Neural crest cell (in vitro differentiated cells): Measurements from ENCODE around the gene PTGDS. TPM values are rescaled to one million over a fixed set of nuclear protein-coding genes. Genes with fewer than 3 reads are reported as not detected.

Experiments used
- DNase-seq: peaks from one replicate; pipeline ENCODE4 v3.0.0; 2021; ENCODE audit warnings: low read depth, mixed read lengths, low spot score
- H3K27ac Mint-ChIP-seq: one replicate; pipeline ENCODE4 v1.8.0; 2021; ENCODE audit warnings: mild to moderate bottlenecking, mixed read lengths; ENCODE audit not compliant: unreplicated experiment
- H3K27me3 Mint-ChIP-seq: 2 replicates; pipeline ENCODE4 v1.8.0; 2021; ENCODE audit warnings: low read depth, mild to moderate bottlenecking, mixed read lengths
- H3K36me3 Mint-ChIP-seq: 2 replicates; pipeline ENCODE4 v1.8.0; 2021; ENCODE audit warnings: low read depth, mild to moderate bottlenecking, mixed read lengths
- H3K4me1 Mint-ChIP-seq: 2 replicates; pipeline ENCODE4 v1.8.0; 2021; ENCODE audit warnings: mixed read lengths
- H3K4me3 Mint-ChIP-seq: one replicate; pipeline ENCODE4 v1.8.0; 2021; ENCODE audit warnings: mild to moderate bottlenecking, mixed read lengths
- H3K9me3 Mint-ChIP-seq: 2 replicates; pipeline ENCODE4 v1.8.0; 2021; ENCODE audit warnings: mixed read lengths
- CTCF ChIP-seq: fragments of 200-600 bp; sonication (generic); conservative IDR thresholded peaks from 2 replicates; pipeline ENCODE4 v1.5.0; 2021; ENCODE audit warnings: antibody characterized with exemption, mild to moderate bottlenecking
- total RNA-seq: library from RNA; stranded (reverse); gene quantifications from 2 replicates; pipeline ENCODE4 v1.2.1, GENCODE V29; 2021

Gene PTGDS
- total RNA-seq, 1 donor from 2014 or later, result not detected

- Mint-ChIP-seq H3K27ac (peak overlapping the region; percentile 27), H3K9me3 (no peaks in the 10 kb centered on the region), H3K36me3 (no peaks in the 10 kb centered on the region), H3K4me3 (no peak overlapping the region), H3K27me3 (no peaks in the 10 kb centered on the region), H3K4me1 (peaks cover 11% of the 10 kb centered on the region)
- no peak for DNase-seq
- TF ChIP-seq CTCF, result no peak
Observed at GRCh38 chr9:136968333-136969127, 8.8 kb upstream of the PTGDS start.

- no peak for DNase-seq
- no peak overlapping the region for H3K4me3 Mint-ChIP-seq
- no peaks in the 10 kb centered on the region for H3K36me3 Mint-ChIP-seq
- TF ChIP-seq CTCF, result no peak
- H3K27ac Mint-ChIP-seq, result no peak overlapping the region
- peaks cover 11% of the 10 kb centered on the region for H3K4me1 Mint-ChIP-seq
- no peaks in the 10 kb centered on the region for H3K27me3 Mint-ChIP-seq
- H3K9me3 Mint-ChIP-seq, result no peaks in the 10 kb centered on the region
Observed at GRCh38 chr9:136969150-136969549, 8.2 kb upstream of the PTGDS start.

- H3K4me3 Mint-ChIP-seq, result no peak overlapping the region
- H3K36me3 Mint-ChIP-seq, result no peaks in the 10 kb centered on the region
- H3K27me3 Mint-ChIP-seq, result no peaks in the 10 kb centered on the region
- no peak for TF ChIP-seq CTCF
- no peak for DNase-seq
- H3K9me3 Mint-ChIP-seq, result no peaks in the 10 kb centered on the region
- H3K4me1 Mint-ChIP-seq, result peaks cover 11% of the 10 kb centered on the region
- H3K27ac Mint-ChIP-seq, result no peak overlapping the region
Observed at GRCh38 chr9:136969774-136970173, 7.5 kb upstream of the PTGDS start.

DNA sequence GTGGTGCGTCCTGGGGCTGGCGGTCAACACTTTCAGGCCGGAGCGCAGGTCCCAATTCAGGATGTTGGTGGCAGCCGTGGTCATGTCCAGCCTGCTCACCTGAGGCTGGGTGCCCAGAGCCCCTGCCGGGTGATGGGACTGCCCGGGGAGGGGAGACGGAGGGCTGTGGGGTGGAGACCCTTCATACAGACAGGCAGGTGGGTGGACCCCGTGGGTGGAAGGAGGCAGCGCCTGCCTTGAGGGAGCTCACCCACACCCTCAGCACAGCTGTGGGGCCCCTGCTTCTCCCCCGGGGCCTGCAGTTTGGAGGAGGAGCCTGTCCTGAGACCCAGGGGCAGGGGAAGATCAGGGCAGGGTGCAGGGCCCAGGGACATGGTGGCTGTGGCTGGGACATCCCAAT lies 6.9 kb upstream of the PTGDS start:
- Mint-ChIP-seq H3K27me3 (no peaks in the 10 kb centered on the region), H3K4me1 (peaks cover 11% of the 10 kb centered on the region), H3K9me3 (no peaks in the 10 kb centered on the region), H3K27ac (no peak overlapping the region), H3K4me3 (no peak overlapping the region), H3K36me3 (no peaks in the 10 kb centered on the region)
- no peak for DNase-seq
- TF ChIP-seq CTCF, result no peak

GRCh38 chr9:136971746-136972145 lies 5.6 kb upstream of the PTGDS start:
- H3K27me3 Mint-ChIP-seq, result no peaks in the 10 kb centered on the region
- no peak for TF ChIP-seq CTCF
- H3K9me3 Mint-ChIP-seq, result no peaks in the 10 kb centered on the region
- H3K27ac Mint-ChIP-seq, result no peak overlapping the region
- no peaks in the 10 kb centered on the region for H3K36me3 Mint-ChIP-seq
- H3K4me1 Mint-ChIP-seq, result no peaks in the 10 kb centered on the region
- no peak overlapping the region for H3K4me3 Mint-ChIP-seq
- DNase-seq, result no peak
